Measurements from ENCODE around the gene RXRB. TPM values are rescaled to one million over a fixed set of nuclear protein-coding genes. Genes with fewer than 3 reads are reported as not detected.

RXRB gene
- total and polyA plus RNA-seq, 2 donors (not counting 1 experiment from before 2014, with no cell fraction given) = 88.3 to 99.9 TPM

DNA sequence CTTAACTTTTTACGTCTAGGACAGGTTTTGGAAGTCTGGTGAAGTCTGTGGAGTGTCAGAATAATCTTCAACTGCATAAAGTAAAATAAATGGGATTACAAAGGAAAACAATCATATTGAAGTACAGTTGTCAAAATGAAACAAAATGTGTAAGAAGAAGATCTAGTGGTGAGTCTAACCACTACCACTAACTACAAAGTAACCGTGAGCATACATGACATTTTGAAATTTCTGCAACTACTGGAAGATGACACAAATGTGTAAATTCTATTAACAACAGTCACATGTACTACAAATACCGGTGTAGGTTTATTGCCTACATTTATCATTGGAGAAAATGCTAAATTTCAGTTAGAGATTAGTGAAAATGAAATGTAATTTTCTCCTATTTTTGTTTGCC is 41.5 kb upstream of the RXRB start:
- DNase-seq = no peak

DNA sequence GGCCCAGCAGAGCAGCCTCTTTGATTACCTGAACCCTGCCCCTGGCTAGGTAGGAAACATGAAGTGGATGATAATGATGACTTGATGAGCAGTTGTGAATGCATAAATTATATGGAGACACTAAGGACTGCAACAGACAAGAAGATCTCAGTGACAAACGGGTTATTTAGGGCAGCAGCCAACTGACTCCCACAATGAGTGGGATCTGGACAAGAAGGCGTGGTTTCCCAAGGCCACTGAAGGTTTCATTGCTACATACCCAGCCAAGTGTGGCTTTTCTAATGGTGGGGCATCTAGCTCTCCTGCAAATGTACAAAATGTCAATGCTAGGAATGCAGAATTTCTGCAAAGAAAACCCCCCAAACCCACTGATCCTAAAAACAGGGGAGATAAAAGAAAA is 37.3 kb upstream of the RXRB start:
- Mint-ChIP-seq H3K4me3 (no peak overlapping the region), H3K4me1 (peaks cover 3% of the 10 kb centered on the region), H3K27me3 (peaks cover 49% of the 10 kb centered on the region), H3K9me3 (ENCODE audit: insufficient read depth) (no peaks in the 10 kb centered on the region), H3K27ac (no peak overlapping the region)
- POLR2A ChIA-PET = interaction anchor here (0.6 kb wide), 1 partner anchor 237 kb away, joined by 6 read pairs; no protein-coding TSS in a partner anchor
- no peak overlapping the region for H3K4me2 ChIP-seq (replicated peaks; ENCODE audit: low read depth, low read length, poor library complexity, severe bottlenecking)
- CTCF ChIA-PET = interaction anchor here (1.1 to 1.2 kb wide), 4 partner anchors 33 to 237 kb away, joined by 3 to 4 read pairs (median 4); partner anchors contain the start of gene VPS52
- H3K27ac ChIP-seq (ENCODE audit: low read length in 2 of 2) = no peak overlapping the region
- no peaks in the 10 kb centered on the region for H3K9me3 ChIP-seq (ENCODE audit: control extremely low read depth in 1 of 3, control insufficient read depth in 2 of 3, insufficient read depth in 1 of 3, low read length in 2 of 3)
- H2AFZ ChIP-seq (ENCODE audit: insufficient read depth, low read depth, low read length, poor library complexity, severe bottlenecking) = no peak overlapping the region
- H3K4me1 ChIP-seq (ENCODE audit: control insufficient read depth in 2 of 2, insufficient read depth in 2 of 2, low read length in 2 of 2) = no peaks in the 10 kb centered on the region
- H3K9ac ChIP-seq (ENCODE audit: low read length) = no peak overlapping the region
- intact Hi-C loops (cut with micrococcal nuclease) = no loop called here
- DNase-seq (no peak), ATAC-seq (ENCODE audit: low read depth) (no peak)
- H3K27me3 ChIP-seq (replicated peaks in 1 of 4; ENCODE audit: control extremely low read depth in 1 of 4, control insufficient read depth in 3 of 4, insufficient read depth in 4 of 4, low read length in 3 of 4) = peaks cover 0 to 24% (median 3%) of the 10 kb centered on the region in 4 experiments
- H4K20me1 ChIP-seq (ENCODE audit: control insufficient read depth, insufficient read depth, low read length, poor library complexity, severe bottlenecking) = no peaks in the 10 kb centered on the region
- H3K36me3 ChIP-seq (replicated peaks in 1 of 2; ENCODE audit: control extremely low read depth in 1 of 2, control insufficient read depth in 1 of 2, extremely low read depth in 1 of 2, insufficient read depth in 2 of 2, low read length in 1 of 2) = no peaks in the 10 kb centered on the region
- 80% methylated on average over 2 of the region's 2 CpGs for WGBS (ENCODE audit: insufficient coverage)
- no peak overlapping the region for H3K4me3 ChIP-seq (ENCODE audit: control extremely low read depth in 1 of 5, extremely low read depth in 1 of 5, insufficient read depth in 1 of 5, low read depth in 2 of 5, low read length in 4 of 5)
- TF ChIP-seq, protein P1, sequence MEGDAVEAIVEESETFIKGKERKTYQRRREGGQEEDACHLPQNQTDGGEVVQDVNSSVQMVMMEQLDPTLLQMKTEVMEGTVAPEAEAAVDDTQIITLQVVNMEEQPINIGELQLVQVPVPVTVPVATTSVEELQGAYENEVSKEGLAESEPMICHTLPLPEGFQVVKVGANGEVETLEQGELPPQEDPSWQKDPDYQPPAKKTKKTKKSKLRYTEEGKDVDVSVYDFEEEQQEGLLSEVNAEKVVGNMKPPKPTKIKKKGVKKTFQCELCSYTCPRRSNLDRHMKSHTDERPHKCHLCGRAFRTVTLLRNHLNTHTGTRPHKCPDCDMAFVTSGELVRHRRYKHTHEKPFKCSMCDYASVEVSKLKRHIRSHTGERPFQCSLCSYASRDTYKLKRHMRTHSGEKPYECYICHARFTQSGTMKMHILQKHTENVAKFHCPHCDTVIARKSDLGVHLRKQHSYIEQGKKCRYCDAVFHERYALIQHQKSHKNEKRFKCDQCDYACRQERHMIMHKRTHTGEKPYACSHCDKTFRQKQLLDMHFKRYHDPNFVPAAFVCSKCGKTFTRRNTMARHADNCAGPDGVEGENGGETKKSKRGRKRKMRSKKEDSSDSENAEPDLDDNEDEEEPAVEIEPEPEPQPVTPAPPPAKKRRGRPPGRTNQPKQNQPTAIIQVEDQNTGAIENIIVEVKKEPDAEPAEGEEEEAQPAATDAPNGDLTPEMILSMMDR (IDR thresholded peaks at IDR 0.05) = no peak
- TF ChIP-seq EZH2 (IDR thresholded peaks at IDR 0.05; ENCODE audit: borderline replicate concordance, insufficient read depth, low read depth, low read length, poor library complexity, severe bottlenecking) = no peak
- H3K79me2 ChIP-seq (ENCODE audit: control insufficient read depth, insufficient read depth, low read length) = no peaks in the 10 kb centered on the region

More for the DNA sequence above, 41.5 kb upstream of the RXRB start:
- no peaks in the 10 kb centered on the region for H4K20me1 ChIP-seq (ENCODE audit: control insufficient read depth, insufficient read depth, low read length, poor library complexity, severe bottlenecking)
- H3K9ac ChIP-seq (ENCODE audit: low read length) = no peak overlapping the region
- TF ChIP-seq, protein P1 (IDR thresholded peaks at IDR 0.05) = no peak
- no peak for TF ChIP-seq EZH2 (IDR thresholded peaks at IDR 0.05; ENCODE audit: borderline replicate concordance, insufficient read depth, low read depth, low read length, poor library complexity, severe bottlenecking)
- no peaks in the 10 kb centered on the region for H3K79me2 ChIP-seq (ENCODE audit: control insufficient read depth, insufficient read depth, low read length)
- H3K27ac Mint-ChIP-seq = no peak overlapping the region
- H3K9me3 ChIP-seq (ENCODE audit: control extremely low read depth in 1 of 3, control insufficient read depth in 2 of 3, insufficient read depth in 1 of 3, low read length in 2 of 3) = no peaks in the 10 kb centered on the region
- H3K4me1 Mint-ChIP-seq = peaks cover 3% of the 10 kb centered on the region
- ChIA-PET CTCF (no interaction called here), POLR2A (no interaction called here)
- H3K27me3 Mint-ChIP-seq = peaks cover 34% of the 10 kb centered on the region
- no peaks in the 10 kb centered on the region for H3K9me3 Mint-ChIP-seq (ENCODE audit: insufficient read depth)
- no CpG with 5 or more reads among the region's 3 CpGs for WGBS (ENCODE audit: insufficient coverage)
- no peak overlapping the region for H2AFZ ChIP-seq (ENCODE audit: insufficient read depth, low read depth, low read length, poor library complexity, severe bottlenecking)
- no peak for ATAC-seq (ENCODE audit: low read depth)
- no peak overlapping the region for H3K4me3 Mint-ChIP-seq
- peaks cover 0 to 8% (median 0%) of the 10 kb centered on the region in 4 experiments for H3K27me3 ChIP-seq (replicated peaks in 1 of 4; ENCODE audit: control extremely low read depth in 1 of 4, control insufficient read depth in 3 of 4, insufficient read depth in 4 of 4, low read length in 3 of 4)
- no peak overlapping the region for H3K4me2 ChIP-seq (replicated peaks; ENCODE audit: low read depth, low read length, poor library complexity, severe bottlenecking)
- no peaks in the 10 kb centered on the region for H3K4me1 ChIP-seq (ENCODE audit: control insufficient read depth in 2 of 2, insufficient read depth in 2 of 2, low read length in 2 of 2)
- intact Hi-C loops (cut with micrococcal nuclease) = loop anchor here (10.0 kb wide), 1 partner anchor 347 kb away; no protein-coding TSS in a partner anchor
- H3K27ac ChIP-seq (ENCODE audit: low read length in 2 of 2) = no peak overlapping the region
- H3K36me3 ChIP-seq (replicated peaks in 1 of 2; ENCODE audit: control extremely low read depth in 1 of 2, control insufficient read depth in 1 of 2, extremely low read depth in 1 of 2, insufficient read depth in 2 of 2, low read length in 1 of 2) = no peaks in the 10 kb centered on the region
- no peak overlapping the region for H3K4me3 ChIP-seq (ENCODE audit: control extremely low read depth in 1 of 5, extremely low read depth in 1 of 5, insufficient read depth in 1 of 5, low read depth in 2 of 5, low read length in 4 of 5)

Measured in B cell (primary cell).